ENCODE results near the gene MISFA. TPM values are rescaled to one million over a fixed set of nuclear protein-coding genes. Genes with fewer than 3 reads are reported as not detected.

Gene MISFA
- total and polyA plus RNA-seq, 2 of the 4 experiments (the other 2 are of a cell fraction): 0.38 TPM; not detected in 1

DNA sequence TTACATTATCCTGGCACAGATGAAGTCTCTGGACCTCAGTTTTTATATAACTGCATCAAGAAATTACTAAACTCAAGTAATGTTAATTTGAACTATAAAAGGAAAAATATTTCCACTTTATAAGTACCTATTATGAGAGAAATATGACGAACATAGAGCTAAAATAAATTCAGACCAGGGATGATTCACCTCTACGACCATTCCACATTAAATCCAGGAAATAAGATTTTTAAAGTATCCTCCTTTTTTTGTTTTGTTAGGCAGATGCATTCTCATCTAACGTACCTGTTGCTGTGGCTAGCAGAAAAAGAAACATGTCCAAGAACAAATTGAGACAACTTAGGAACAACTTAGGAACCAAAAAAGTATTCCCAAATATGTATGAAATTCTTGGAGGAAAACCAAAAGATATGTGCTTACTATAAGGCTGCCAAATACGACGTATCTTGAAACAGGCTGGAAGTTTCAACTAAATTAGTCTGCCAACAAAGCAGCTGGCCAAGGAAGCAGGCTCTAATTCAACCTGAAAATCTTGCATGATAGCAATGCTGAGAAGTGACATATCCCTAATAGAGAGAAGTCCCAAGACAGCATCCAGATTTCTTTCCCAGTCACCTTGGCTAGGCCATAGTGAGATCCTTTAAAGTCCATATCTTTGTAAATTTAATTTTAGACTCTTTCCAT is 18.9 kb downstream of the MISFA start:
- Histone ChIP-seq H4K8ac (ENCODE audit: low read depth in 2 of 2, low read length in 2 of 2) (no peak overlapping the region), H2AFZ (replicated peaks; ENCODE audit: low read length, poor library complexity) (no peak overlapping the region), H2BK120ac (ENCODE audit: low read depth, low read length) (no peak overlapping the region), H3K4ac (ENCODE audit: low read depth, low read length) (no peak overlapping the region), H4K5ac (ENCODE audit: low read depth, low read length) (peak overlapping the region; percentile 54; the same call in 1 of the 2 replicates), H3K36me3 (ENCODE audit: control insufficient read depth, insufficient read depth, low read length) (peaks cover 19% of the 10 kb centered on the region), H3K18ac (ENCODE audit: low read depth, low read length) (no peak overlapping the region; the same call in 1 of the 2 replicates), H3K4me3 (ENCODE audit: insufficient read depth, low read depth, low read length) (peak overlapping the region; percentile 16; the same call in 1 of the 2 replicates), H2BK5ac (ENCODE audit: low read depth, low read length, poor library complexity, severe bottlenecking) (peak overlapping the region; percentile 75), H2BK15ac (ENCODE audit: low read depth, low read length) (no peak overlapping the region), H3K9me3 (ENCODE audit: control insufficient read depth, insufficient read depth, low read length) (no peaks in the 10 kb centered on the region), H2AK5ac (ENCODE audit: low read depth, low read length) (no peak overlapping the region), H3K4me1 (ENCODE audit: control insufficient read depth, insufficient read depth, low read length) (peaks cover 7% of the 10 kb centered on the region), H3K4me2 (ENCODE audit: low read depth, low read length) (peak overlapping the region; percentile 97), H2AK9ac (replicated peaks; ENCODE audit: low read depth, low read length, poor library complexity) (no peak overlapping the region), H4K91ac (ENCODE audit: insufficient read depth, low read depth, low read length) (no peak overlapping the region), H4K20me1 (ENCODE audit: insufficient read depth, low read length) (peaks cover 59% of the 10 kb centered on the region), H3K9me1 (ENCODE audit: insufficient read depth, low read length) (peaks cover 9% of the 10 kb centered on the region; the same call in 1 of the 2 replicates), H3K56ac (ENCODE audit: extremely low read depth, insufficient read depth, low read length) (no peak overlapping the region), H3K14ac (replicated peaks; ENCODE audit: low read depth, low read length) (no peak overlapping the region), H3K27ac (ENCODE audit: insufficient read depth, low read length) (no peak overlapping the region), H3K27me3 (ENCODE audit: control insufficient read depth, insufficient read depth, low read length) (no peaks in the 10 kb centered on the region), H2BK20ac (ENCODE audit: low read depth, low read length) (no peak overlapping the region), H3K23ac (ENCODE audit: low read depth, low read length) (peak overlapping the region; percentile 0; the same call in 1 of the 2 replicates), H3K79me1 (ENCODE audit: low read depth in 1 of 2, low read length in 2 of 2) (peaks cover 22 to 70% of the 10 kb centered on the region in 2 experiments), H3K9ac (ENCODE audit: low read depth, low read length) (no peak overlapping the region)
- intact Hi-C loops (cut with micrococcal nuclease) (loop anchor here (2.0 kb wide), 1 partner anchor 16 kb away; the partner anchor contains the start of gene SPTY2D1), dilution Hi-C loops (cut with HindIII; ENCODE audit: low sequenced_read_pairs, unreplicated experiment) (no loop called here), in situ Hi-C loops (cut with MboI; ENCODE audit: low sequenced_read_pairs) (no loop called here)
- ChIA-PET POLR2A (ENCODE audit: unreplicated experiment) (no interaction called here), CTCF (interaction anchor here (0.8 kb wide), 2 partner anchors 15 to 146 kb away, joined by 3 read pairs; no protein-coding TSS in a partner anchor)
- 0% methylated on average over 1 of the region's 5 CpGs; no CpG with 5 or more reads in 1 of the 2 experiments for WGBS, 2 experiments (ENCODE audit: extremely low coverage in 2 of 2, insufficient read length in 1 of 2)
- peak; percentile 73 for DNase-seq
- BruUV-seq (replicated peaks): no TSS peak
- peak; percentile 58 for ATAC-seq (ENCODE audit: low read depth)
- TF ChIP-seq, protein P1, sequence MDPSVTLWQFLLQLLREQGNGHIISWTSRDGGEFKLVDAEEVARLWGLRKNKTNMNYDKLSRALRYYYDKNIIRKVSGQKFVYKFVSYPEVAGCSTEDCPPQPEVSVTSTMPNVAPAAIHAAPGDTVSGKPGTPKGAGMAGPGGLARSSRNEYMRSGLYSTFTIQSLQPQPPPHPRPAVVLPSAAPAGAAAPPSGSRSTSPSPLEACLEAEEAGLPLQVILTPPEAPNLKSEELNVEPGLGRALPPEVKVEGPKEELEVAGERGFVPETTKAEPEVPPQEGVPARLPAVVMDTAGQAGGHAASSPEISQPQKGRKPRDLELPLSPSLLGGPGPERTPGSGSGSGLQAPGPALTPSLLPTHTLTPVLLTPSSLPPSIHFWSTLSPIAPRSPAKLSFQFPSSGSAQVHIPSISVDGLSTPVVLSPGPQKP (IDR thresholded peaks at IDR 0.05; ENCODE audit: borderline replicate concordance, low read depth, low read length): no peak
- TF ChIP-seq RFX5 (IDR thresholded peaks at IDR 0.05; ENCODE audit: low read depth, low read length): no peak
- no peak for TF ChIP-seq MAFK (IDR thresholded peaks at IDR 0.05; ENCODE audit: low read depth, low read length)
- no peak for TF ChIP-seq CHD1 (IDR thresholded peaks at IDR 0.05; ENCODE audit: low read depth, low read length)
- no peak for TF ChIP-seq MAZ (IDR thresholded peaks at IDR 0.05; ENCODE audit: borderline replicate concordance, low read depth, low read length)
- no peak for TF ChIP-seq CEBPB (IDR thresholded peaks at IDR 0.05; ENCODE audit: low read depth, low read length)
- TF ChIP-seq RCOR1 (IDR thresholded peaks at IDR 0.05; ENCODE audit: insufficient replicate concordance, low read length): no peak
- no peak for TF ChIP-seq POLR2A (IDR thresholded peaks at IDR 0.05; ENCODE audit: low read depth, low read length)
- no peak for TF ChIP-seq BHLHE40 (IDR thresholded peaks at IDR 0.05; ENCODE audit: low read depth, low read length)
- TF ChIP-seq, protein P2, sequence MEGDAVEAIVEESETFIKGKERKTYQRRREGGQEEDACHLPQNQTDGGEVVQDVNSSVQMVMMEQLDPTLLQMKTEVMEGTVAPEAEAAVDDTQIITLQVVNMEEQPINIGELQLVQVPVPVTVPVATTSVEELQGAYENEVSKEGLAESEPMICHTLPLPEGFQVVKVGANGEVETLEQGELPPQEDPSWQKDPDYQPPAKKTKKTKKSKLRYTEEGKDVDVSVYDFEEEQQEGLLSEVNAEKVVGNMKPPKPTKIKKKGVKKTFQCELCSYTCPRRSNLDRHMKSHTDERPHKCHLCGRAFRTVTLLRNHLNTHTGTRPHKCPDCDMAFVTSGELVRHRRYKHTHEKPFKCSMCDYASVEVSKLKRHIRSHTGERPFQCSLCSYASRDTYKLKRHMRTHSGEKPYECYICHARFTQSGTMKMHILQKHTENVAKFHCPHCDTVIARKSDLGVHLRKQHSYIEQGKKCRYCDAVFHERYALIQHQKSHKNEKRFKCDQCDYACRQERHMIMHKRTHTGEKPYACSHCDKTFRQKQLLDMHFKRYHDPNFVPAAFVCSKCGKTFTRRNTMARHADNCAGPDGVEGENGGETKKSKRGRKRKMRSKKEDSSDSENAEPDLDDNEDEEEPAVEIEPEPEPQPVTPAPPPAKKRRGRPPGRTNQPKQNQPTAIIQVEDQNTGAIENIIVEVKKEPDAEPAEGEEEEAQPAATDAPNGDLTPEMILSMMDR (conservative IDR thresholded peaks at IDR 0.05; ENCODE audit: low read depth, low read length): no peak
- TF ChIP-seq MXI1 (IDR thresholded peaks at IDR 0.05; ENCODE audit: borderline replicate concordance, low read depth, low read length): no peak
- TF ChIP-seq NFE2L2 (IDR thresholded peaks at IDR 0.05; ENCODE audit: low read depth, low read length): no peak
- no peak for TF ChIP-seq FOS (IDR thresholded peaks at IDR 0.05; ENCODE audit: low read depth, low read length)
- no peak for TF ChIP-seq SMC3 (IDR thresholded peaks at IDR 0.05; ENCODE audit: low read depth, low read length)
- TF ChIP-seq, protein P3, sequence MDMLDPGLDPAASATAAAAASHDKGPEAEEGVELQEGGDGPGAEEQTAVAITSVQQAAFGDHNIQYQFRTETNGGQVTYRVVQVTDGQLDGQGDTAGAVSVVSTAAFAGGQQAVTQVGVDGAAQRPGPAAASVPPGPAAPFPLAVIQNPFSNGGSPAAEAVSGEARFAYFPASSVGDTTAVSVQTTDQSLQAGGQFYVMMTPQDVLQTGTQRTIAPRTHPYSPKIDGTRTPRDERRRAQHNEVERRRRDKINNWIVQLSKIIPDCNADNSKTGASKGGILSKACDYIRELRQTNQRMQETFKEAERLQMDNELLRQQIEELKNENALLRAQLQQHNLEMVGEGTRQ (IDR thresholded peaks at IDR 0.05; ENCODE audit: low read depth, low read length): no peak
